ENCODE data around the gene HSPA12B. TPM values are rescaled to one million over a fixed set of nuclear protein-coding genes. Genes with fewer than 3 reads are reported as not detected.

Gene HSPA12B
- total RNA-seq, 1 experiment from 2014 or later, result not detected

- no peak for DNase-seq (ENCODE audit: low spot score)
- Histone ChIP-seq H3K4me3 (ENCODE audit: low read depth, low read length, poor library complexity, severe bottlenecking) (no peak overlapping the region), H3K9me3 (ENCODE audit: low read depth, low read length, poor library complexity, severe bottlenecking) (no peaks in the 10 kb centered on the region), H3K27ac (ENCODE audit: low read depth, low read length, poor library complexity, severe bottlenecking) (no peak overlapping the region), H3K27me3 (replicated peaks; ENCODE audit: insufficient read depth, low read depth, low read length, poor library complexity) (no peaks in the 10 kb centered on the region), H3K4me1 (ENCODE audit: insufficient read depth, low read length, poor library complexity, severe bottlenecking) (peaks cover 9% of the 10 kb centered on the region), H3K36me3 (ENCODE audit: insufficient read depth, low read length, poor library complexity, severe bottlenecking) (no peaks in the 10 kb centered on the region)
- TF ChIP-seq CTCF (conservative IDR thresholded peaks at IDR 0.05; ENCODE audit: low read depth, low read length) (no peak), EZH2 (IDR thresholded peaks at IDR 0.05; ENCODE audit: borderline replicate concordance, low read depth, low read length, poor library complexity, severe bottlenecking) (no peak)
- no TSS peak for BruUV-seq (replicated peaks)
- intact Hi-C loops (cut with micrococcal nuclease; ENCODE audit: unreplicated experiment), result no loop called here
- CTCF ChIA-PET, result interaction anchor here (0.7 kb wide), 1 partner anchor 28 kb away, joined by 4 read pairs; no protein-coding TSS in a partner anchor
- POLR2A ChIA-PET (ENCODE audit: low non-redundant PET), result no interaction called here
These were observed 550 bp upstream of the HSPA12B start for GRCh38 chr20:3731944-3732326.

DNA sequence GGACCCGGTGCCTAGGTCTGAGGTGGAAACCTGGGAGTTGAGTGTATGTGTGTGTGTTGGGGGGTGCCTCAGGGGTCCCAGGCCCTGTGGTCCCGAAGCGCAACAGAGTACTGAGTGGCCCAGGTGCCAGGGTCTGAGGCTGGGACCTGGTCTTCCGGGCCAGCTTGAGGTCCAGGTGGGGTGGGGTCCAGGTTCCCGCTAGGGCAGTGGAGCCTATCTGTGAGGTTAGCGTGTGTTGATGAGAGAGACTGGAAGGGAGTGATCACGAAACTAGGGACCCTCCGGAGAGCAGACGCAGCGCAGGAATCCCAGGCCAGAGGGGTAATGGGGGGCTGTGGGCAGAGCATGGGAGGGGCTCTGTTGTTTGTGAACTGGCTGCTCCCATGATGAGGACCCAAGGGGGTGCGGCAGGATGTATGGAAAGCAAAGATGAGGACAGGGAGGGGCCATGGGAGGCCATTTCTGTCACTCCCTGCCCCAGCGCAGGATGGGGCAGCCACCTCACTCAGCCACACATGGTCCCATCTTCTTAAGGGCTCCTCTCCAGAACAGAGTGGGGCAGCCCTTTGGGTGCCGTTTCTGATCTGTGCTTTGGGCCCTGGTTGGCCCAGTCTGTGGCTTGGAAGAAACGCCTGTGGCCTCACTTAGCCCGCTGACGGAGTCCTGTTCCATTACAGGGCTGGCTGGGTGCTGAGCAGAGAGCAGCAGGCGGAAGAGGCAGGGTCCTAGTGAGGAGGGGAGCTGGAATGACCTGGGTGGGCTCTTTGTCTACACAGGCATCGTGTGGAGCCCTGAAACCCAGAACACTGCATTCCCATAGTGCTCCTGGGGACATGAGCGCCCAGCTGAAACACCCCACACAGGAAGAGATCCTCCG is 872 bp downstream of the HSPA12B start:
- H3K27me3 ChIP-seq (replicated peaks; ENCODE audit: insufficient read depth, low read depth, low read length, poor library complexity), result no peaks in the 10 kb centered on the region
- no peaks in the 10 kb centered on the region for H3K36me3 ChIP-seq (ENCODE audit: insufficient read depth, low read length, poor library complexity, severe bottlenecking)
- no peak overlapping the region for H3K4me3 ChIP-seq (ENCODE audit: low read depth, low read length, poor library complexity, severe bottlenecking)
- intact Hi-C loops (cut with micrococcal nuclease; ENCODE audit: unreplicated experiment), result no loop called here
- BruUV-seq (replicated peaks), result no TSS peak
- no peak for TF ChIP-seq CTCF (conservative IDR thresholded peaks at IDR 0.05; ENCODE audit: low read depth, low read length)
- no peaks in the 10 kb centered on the region for H3K9me3 ChIP-seq (ENCODE audit: low read depth, low read length, poor library complexity, severe bottlenecking)
- no peak for DNase-seq (ENCODE audit: low spot score)
- ChIA-PET CTCF (interaction anchor here (0.5 kb wide), 1 partner anchor 9 kb away, joined by 3 read pairs; no protein-coding TSS in a partner anchor), POLR2A (ENCODE audit: low non-redundant PET) (no interaction called here)
- no peak overlapping the region for H3K27ac ChIP-seq (ENCODE audit: low read depth, low read length, poor library complexity, severe bottlenecking)
- no peaks in the 10 kb centered on the region for H3K4me1 ChIP-seq (ENCODE audit: insufficient read depth, low read length, poor library complexity, severe bottlenecking)

- no peak for DNase-seq (ENCODE audit: low spot score)
- H3K4me1 ChIP-seq (ENCODE audit: insufficient read depth, low read length, poor library complexity, severe bottlenecking), result no peaks in the 10 kb centered on the region
- no peak overlapping the region for H3K4me3 ChIP-seq (ENCODE audit: low read depth, low read length, poor library complexity, severe bottlenecking)
- H3K27me3 ChIP-seq (replicated peaks; ENCODE audit: insufficient read depth, low read depth, low read length, poor library complexity), result no peaks in the 10 kb centered on the region
- H3K9me3 ChIP-seq (ENCODE audit: low read depth, low read length, poor library complexity, severe bottlenecking), result no peaks in the 10 kb centered on the region
- intact Hi-C loops (cut with micrococcal nuclease; ENCODE audit: unreplicated experiment), result no loop called here
- ChIA-PET POLR2A (ENCODE audit: low non-redundant PET) (no interaction called here), CTCF (no interaction called here)
- TF ChIP-seq CTCF (conservative IDR thresholded peaks at IDR 0.05; ENCODE audit: low read depth, low read length) (no peak), EZH2 (IDR thresholded peaks at IDR 0.05; ENCODE audit: borderline replicate concordance, low read depth, low read length, poor library complexity, severe bottlenecking) (no peak)
- H3K27ac ChIP-seq (ENCODE audit: low read depth, low read length, poor library complexity, severe bottlenecking), result no peak overlapping the region
- no TSS peak for BruUV-seq (replicated peaks)
- H3K36me3 ChIP-seq (ENCODE audit: insufficient read depth, low read length, poor library complexity, severe bottlenecking), result no peaks in the 10 kb centered on the region
These were observed 1.8 kb downstream of the HSPA12B start for GRCh38 chr20:3734111-3734843.

Measured in A673 (cell line).